Inflammatory macrophage treated with lipopolysaccharide for 1 hour (primary cell): Measurements from ENCODE around the gene SCARB1.
A peak's percentile ranks its signal among the peaks of the same experiment; 100 is the strongest.

Experiments
- DNase-seq, 2 donors: peaks; one replicate each; pipeline ENCODE4 v3.0.0-alpha.2; 2020 to 2022

Gene SCARB1

DNA sequence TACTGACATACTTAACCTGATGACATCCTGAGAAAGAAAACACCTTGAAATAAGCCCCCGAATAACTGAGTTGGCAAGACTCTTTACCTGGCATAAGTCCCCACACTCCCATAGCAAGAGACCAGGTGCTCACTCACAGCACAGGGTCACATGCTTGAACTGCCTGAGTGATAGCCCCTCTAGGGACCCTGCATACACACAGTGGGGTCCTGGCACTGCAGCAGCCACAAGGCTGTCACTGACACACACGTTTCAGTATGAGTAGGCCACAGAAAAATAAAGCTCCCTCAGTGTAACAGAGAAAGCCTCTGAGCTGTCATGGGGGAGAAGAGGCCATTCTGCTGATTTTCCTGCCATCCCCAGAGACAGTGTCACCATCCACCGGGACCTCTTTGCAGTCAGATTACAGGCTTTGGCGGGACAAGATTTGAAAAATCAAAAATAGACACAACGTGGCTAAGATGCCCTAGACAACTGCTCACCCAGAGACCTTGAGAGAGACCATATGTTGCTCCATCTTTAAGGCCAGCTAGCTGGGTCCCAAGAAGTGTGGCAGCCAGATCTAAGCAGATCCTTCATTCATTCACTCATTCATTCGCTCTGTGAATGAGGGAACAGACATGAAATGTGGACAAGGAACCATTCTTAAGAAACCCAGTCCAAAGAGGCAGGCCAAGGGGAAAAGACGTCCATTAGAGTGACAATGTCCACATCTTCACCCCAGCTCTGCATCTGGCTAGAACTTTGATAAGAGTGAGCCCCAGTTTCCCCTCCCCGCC lies 1.6 kb downstream of the SCARB1 start:
- no peak for DNase-seq

DNA sequence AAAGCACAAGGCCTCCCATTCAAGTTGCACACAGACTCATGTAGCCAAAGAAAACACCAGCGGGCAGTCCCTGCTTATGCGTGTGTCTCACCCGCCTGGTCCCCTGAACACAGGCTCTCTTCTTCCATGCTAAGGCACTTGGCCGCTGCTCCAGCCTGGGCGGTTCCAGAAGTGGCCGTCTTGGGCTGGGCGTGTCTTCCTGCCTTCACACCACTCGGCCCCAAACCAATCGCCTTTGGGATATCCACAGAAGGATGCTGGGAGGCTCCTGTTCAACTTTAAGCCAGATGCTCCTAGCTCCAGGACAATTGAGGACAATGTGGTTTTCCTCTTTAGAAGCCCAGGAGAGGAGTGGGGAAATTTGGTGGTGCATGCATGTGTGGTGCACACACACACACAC lies 2.2 kb downstream of the SCARB1 start:
- DNase-seq, result no peak

DNA sequence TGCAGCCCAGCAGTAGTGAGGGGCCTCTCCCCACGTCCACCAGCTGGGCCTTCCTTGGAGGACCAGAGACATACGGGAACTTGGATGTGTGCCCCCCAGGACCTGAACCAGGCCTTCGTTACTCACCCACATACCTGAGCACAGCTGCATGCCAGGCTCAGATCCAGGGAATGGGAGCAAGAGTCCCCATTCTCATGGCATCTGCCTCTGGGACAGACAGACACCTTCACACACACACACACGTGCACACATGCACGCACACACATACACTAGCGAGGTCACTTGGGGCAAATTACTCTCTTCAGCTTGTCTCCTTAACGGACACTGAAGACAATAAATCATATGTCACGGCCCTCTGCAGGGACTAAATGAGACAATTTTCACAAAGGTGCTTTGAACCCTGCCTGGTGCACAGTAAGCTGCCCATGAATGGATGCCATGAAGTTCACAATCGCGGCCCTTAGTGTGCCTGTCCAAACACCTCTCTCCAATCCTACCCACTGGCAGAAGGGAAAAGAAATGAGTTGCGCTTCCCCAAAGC lies 5.7 kb downstream of the SCARB1 start:
- DNase-seq, result no peak

DNA sequence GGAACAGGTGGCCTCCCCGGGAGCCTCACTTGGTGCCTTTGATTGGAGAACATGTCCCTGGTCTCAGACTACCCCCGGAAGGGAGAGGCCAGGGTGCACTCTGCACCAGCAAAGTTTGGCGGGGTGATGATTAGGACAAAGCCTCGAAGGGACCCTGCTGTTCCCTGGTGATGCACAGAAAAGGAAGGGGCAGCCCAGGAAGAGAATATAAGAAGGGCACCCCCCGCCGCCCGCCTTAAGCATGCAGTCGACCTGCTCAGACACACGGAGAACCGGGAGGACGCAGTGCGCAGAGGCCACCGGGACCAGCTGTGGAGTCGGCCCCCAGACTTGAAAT lies 6.9 kb downstream of the SCARB1 start:
- no peak for DNase-seq

DNA sequence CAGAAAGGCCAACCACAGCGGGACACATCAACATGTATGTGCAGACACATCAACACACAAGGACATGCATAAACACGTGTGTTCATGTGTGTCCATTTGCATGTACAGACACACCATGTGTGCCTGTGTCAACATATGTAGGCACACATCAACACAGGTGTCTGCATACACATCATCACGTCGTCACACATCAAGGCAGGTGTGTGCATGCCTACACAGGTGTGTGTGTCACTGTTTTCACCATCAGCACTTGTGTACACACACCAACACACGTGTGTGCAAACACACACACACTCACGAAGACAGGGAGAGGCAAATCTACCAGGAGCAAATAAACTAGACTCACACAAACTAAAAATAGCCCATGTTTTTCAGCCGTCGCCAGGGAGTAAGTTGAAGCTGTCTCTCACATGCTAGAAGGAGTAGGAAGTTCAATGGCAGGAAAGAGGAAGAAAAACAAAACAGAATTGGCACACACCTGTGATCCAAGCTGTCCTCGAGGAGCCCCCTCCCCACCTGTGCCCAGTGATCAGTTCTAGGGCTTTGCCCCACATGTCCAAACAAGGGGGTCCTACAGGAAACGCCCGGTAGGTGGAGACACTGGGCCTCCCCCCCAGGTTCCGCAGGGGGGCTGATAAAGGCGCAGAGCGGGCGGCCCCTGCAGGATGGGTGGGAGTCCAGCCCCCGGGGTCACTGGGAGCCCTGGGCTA lies 7.4 kb downstream of the SCARB1 start:
- no peak for DNase-seq

DNA sequence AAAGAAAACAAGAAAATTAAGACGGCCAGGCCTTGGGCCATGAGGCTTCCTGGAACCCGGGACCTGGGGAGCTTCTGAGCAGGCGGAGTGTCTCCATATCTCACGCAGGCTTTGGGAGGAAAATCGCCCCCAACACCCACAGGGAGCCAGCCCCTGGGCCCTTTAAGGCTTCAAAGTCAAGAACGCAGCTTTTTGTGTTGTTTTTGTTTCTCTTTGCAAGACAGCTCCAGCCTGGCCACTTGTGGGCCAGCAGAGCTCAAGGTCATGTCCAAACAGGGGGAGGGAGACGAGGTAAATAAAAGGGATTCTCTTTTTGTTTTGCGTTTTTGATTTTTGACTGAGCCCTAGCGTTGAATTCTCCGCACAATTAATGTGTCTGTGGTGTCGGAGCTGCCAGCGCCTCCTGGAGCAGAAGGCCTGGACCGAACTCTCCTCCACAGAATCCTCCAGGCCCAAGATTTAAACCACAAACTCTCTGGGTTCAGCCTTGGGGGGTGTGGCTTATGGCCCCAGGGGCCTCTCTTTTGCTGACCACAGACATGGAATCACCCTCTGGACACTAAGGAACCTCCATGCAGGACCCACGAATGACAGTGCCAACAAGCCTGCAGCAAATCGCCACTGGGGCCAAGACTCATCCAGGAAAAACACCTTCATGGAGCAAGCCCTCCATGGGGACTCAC lies 8.2 kb downstream of the SCARB1 start:
- DNase-seq, result no peak

DNA sequence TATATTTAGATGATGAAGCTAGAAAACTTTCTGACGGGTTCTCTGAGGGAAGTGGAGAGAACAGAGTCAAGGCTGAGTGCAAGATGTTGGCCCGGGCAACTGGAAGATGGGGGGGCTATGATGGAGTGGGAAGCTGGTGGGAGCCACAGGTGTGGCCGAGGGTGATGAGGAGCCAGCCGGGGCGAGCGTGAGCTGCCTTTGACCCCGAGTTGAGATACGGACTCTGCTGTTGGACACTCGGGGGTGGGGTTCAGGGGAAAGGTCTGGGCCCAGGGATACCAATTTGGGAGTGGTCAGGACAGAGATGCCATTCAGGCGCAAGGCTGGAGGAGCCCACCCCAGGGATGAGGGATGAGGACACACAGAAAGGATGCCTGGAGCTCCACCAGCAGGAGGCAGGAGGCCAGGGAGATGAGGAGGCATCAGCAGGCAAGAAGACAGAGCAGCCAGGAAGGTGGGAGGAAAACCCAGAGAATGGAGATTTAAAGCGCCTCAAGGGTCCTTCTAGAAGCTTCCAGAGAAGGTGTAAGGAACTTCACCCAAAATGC lies 9.0 kb downstream of the SCARB1 start:
- DNase-seq, result no peak

DNA sequence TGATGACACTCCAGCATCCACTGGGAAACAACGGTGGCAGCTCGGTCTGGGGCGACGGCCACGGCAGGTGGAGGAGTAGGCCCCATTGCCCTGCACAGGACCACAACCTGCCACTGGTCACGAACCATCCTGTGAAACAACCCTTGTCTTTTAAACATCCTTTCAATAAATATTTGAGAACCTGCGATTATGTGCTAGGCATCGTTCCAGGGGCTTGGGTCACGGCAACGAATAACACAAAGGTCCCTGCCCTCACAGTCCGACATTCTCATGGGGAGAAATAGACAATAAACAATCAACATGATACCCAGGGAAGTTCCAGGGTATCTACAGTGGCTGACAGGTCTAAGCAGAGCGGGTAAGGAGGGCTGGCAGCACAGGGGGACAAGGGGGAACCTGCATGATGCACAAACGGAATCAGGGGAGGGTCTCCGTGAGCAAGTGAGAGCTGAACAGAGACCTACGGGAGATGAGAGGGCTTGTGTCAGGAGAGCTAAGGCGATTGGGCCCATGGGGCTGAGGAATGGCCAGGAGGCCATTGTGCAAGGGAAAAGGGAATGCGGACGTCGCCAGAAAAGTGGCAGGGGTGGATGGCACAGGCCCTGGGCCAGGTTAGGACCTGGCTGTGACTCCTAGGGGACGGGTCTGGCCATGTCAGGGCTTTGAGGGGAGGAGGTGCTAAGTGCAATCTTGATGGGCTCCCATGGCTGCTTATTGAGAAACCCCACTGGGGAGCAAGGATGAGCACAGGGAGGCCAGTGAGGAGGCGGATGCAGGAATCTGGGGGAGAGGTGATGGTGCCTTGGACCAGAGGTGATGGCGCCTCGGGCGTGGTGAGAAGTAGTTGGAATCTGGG lies 9.7 kb downstream of the SCARB1 start:
- no peak for DNase-seq

DNA sequence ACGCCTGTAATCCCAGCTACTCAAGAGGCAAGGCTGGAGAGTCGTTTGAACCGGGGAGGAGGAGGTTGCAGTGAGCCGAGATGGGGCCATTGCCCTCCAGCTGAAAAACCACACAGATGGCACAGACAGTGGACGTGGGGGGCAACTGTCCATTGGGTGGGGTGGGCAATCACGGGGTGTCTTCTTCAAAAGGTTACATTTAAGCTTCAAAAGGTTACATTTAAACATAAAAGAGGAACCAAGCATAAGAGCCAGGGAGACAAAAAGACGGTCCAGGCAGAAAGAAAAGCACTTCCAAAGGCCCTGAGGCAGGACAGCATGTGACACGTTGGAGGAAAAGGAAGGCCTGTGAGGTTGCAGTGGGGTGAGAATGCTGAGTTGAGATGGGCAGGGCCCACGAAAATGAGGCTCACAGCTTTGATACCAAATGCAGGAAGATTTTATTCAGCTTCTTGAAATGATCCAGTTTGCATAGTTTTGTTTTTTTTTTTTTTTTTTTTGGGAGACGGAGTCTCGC lies 10.7 kb downstream of the SCARB1 start:
- DNase-seq, result peak in 1 of 2 donors; percentile 38

DNA sequence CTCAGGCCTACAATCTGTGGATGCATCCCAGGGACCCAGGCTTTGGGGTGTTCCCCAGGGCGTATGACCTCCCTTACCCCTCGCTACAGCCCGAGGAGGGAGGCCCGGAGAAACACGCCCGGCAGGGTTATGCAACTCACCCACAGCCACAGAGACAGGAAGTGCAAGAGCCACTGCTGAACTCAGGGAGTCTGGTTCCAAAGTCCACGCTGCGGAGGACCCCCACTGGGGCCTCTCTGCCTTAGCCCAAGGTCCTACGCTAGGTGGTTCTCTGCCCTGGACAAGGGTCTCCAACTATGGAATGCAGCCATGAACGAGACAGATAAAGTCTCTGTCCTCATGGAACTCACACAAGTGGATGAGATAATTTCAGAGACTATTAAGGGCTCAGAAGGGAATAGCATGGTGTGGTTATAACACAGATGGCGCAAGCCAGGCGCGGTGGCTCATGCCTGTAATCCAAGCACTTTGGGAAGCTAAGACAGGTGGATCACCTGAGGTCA lies 11.3 kb downstream of the SCARB1 start:
- peak; percentile 59 to 75 for DNase-seq

DNA sequence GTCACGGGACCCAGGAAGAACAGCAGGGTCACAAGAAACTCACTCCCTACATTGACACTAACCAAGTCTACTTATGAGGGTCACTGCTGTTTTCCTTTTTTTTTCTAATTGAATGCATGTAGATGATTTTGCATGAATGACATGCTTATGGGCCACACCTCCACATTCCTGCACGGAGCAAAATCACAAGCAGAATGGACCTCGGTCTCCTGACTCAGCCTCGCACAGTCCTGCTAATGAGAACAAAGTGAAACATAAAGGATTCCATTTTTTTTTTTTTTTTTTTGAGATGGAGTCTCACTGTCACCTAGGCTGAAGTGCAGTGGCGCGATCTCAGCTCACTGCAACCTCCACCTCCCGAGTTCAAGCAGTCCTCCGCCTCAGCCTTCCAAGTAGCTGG lies 12.3 kb downstream of the SCARB1 start:
- DNase-seq, result no peak

DNA sequence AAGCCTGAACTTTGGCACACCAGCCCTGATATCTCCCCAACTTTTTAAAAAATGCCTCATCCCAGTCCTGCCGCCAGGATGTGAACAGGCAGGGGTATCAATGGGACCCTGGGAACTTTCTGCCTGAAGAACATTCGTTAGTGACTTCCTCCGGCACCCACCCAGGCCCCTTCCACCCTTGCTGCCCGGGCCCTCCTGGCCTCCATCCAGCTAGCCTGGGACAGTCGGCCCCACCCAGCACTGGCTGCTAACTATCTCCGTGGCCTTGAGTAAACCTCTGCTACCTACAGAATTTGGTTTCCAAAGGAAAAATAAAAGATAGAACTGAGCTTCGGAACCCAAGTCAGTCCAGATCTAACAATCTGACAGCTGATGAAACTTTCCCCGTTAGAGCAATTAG lies 14.3 kb downstream of the SCARB1 start:
- no peak for DNase-seq

DNA sequence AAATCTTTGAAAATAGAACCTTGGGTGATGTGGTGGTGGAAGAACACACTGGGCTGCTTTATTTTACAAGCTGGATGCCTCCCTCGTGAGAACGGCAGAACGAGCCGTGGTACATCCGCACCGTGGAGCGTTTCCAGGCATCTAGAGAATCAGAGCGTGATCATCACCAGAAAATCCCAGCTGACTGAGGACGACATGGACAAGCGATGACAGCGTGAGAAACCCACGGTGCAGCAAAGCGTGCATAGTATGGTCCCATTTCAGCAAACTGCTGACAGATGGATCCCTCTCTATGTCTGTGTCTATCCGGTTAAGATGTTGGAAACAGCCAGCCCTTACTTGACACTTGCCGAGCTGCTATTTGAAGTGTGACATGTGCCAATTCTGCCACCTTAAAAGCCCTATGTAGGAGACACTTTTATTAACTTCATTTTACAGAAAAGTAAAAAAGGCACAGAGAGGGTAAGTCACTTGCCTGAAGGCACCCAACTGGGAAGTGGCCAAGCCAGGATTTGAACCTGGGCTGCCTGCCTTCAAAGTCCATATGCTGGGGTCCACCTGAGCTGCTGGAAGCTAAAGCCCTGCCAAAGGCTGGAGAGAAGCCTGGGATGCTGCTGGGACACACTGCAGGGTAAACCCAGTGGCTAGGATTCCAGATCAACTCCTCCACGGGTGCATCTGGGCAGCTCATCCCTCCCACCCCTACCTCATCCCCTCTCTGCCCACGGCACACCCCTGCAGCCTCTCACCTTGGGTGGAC lies 14.9 kb downstream of the SCARB1 start:
- no peak for DNase-seq

DNA sequence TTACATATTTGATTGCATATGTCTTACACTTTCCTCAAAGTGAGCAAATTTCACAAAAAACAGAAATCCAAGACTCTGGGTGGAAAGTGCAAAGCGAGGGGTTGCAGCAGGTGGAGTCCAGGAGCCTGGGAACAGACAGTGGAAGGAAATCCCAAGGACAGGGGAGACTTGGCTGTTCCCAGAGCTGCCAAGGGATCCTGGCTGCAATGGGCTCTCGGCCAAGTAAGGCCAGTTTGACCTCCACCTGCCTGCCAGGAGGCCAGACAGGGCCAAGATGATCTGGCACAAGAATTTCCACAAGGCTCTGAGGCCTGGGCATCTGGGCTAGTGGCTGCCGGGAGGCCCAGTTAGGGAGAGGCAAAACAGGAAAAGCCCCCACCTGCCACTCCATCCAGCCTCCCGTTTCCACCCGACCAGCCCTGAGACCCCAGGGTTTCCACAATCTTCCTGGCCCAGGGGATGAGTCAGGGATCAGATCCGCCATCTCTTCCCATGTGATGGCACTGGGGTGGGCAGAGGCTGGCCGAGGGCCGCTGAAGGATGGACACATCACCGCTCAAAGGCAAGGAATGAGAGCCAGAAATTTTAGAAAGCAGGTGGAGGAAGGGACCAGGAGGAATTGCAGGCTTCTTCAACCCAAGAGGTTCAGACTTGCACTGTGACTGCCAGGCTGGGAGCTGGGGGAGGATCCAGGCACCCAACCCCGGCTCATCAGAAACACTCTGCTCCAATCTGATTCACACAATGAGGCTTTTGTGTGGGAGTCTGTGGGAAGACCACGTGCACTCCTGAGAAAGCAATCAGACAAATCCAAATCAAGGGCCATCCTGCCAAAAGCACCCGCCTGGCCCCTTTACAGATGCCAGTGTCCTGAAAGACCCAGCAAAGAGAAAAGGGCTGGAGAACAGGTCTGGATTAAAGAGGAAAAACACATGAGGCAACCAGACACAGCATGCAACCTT lies 16.3 kb downstream of the SCARB1 start:
- peak in 1 of 2 donors; percentile 31 for DNase-seq

DNA sequence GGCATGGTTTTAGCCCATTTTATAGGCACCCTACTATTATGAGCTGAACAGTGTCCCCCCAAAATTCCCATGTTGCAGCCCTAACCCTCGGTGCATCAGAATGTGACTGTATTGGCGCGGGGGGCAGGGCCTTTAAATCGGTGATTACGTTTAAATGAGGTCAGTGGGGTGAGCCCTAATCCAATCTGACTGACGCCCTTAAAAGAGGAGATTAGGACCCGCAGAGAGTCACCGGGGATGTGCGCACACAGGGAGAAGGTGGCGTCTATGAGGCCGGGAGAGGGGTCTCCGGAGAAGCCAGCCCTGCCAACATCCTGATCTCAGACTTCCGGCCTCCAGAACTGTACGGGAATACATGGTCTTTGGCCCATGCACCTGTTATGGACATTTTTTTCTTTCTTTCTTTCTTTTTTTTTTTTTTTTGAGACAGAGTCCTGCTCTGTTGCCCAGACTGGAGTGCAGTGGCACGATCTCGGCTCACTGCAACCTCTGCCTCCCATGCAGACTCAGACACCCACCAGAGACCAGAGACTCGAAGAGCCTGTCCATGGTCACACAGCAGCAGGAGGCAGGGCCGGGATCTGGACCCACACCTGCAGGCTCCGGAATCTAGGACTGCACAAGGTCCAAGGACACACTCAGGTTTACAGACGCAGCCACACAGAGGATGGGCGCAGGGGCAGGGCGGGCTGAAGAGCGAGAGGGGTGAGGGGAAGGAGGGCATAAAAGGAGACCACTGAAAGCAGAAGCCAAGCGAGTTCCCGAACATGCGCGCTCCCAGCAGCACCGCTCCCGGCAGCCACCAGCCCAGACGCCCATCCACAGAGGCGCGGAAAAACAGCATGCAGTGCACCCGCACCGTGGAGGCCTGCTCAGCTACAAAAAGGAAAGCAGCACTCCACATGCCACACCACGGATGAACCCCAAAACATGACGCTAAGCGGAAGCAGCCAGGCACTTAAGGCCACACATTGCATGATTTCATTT lies 19.0 kb downstream of the SCARB1 start:
- DNase-seq, result no peak

DNA sequence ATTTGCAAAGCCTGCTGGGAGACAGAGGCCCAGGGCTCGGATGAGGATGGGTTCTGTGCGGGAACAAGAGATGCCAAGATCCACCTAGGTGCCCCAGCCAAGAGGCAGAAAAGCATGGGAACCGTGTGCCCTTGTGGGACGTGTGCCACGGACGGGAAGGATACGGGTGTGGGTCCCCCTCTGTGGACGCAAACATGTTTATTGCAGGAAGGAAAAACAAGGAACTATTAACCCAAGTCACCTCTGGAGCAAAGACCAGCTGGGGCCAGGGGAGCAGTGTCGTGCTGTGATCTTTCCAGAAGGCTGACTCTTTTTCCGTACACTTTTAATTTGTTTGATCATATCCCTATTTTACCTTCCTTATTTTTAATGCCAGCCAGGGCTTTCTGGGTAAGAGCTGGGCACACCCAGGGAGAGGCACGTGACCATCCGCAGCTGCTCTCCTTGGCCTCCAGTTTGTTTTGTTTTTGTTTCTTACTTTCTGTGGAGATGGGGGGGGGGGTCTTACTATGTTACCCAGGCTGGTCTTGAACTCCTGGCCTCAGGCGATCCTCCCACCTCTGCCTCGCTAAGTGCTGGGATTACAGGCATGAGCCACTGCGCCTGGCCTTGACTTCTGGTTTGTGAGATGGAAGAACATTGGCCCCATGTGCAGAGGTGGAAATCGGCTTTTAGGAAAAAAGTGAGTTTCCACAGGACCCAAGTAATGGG lies 20.7 kb downstream of the SCARB1 start:
- DNase-seq, result no peak

DNA sequence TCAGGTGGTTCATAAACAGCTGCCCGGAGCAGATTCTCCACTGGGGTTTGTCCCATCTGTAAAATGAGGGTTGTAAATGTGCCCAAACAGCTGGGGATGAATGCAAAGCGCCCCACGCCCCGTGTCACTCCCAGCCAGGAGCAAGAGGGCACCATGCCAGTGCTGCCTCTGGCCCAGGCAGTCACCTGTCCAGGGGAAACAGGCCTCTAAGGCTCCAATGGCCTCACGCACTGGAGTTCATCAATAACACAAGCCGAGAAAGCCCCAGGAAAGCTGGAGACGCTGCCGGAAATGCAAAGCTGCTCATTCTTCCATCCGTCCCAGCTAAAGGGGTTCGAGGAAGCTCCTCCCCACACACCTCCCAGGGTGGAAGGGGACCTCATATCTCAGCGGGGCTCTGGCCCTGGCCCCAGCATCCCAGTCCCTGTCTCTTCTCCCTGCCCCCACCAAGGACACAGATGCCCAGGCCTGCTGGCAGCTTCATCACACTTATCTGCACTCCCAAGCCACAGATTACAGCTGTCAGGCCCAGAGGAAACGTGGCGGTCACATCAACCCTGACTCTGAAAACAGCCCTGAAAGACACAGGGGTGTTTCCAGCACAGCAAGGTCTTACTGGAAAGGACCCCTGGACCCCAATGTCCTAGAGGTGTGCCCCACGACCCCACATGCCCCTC lies 21.5 kb downstream of the SCARB1 start:
- no peak for DNase-seq

DNA sequence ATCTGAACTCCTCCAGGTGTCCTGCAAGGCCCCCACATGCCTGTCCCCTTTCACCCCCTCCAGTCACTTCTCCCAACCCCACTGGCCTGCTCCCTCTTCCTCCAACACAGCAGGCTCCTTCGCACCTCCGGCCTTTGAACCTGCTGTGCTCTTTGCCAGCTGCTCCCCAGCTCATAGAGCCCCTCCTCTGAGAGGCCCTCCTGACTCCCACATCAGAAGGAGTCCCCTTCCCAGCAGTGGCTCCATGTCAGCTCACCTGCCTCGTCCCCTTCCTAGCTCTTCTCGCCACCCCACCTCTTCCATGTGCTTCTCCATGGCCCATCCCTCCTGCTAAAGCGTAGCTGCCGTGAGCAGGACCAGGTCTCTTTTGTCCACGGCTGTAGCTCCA lies 22.1 kb downstream of the SCARB1 start:
- no peak for DNase-seq
